T-cell (primary cell): ENCODE results near the gene SNAP25. TPM values are rescaled to one million over a fixed set of nuclear protein-coding genes. Genes with fewer than 3 reads are reported as not detected.

Experiments used
- ATAC-seq, 4 experiments: fragments of 200-7000 bp in 3 of 4; fragments of 150-1000 bp in 1 of 4; cut with Tn5 transposase; replicated peaks in 1 of 4; 1 replicate in 3 of 4; 2 replicates in 1 of 4; pipeline ENCODE4 v1.10.0; 2021; ENCODE audit warnings: moderate library complexity in 3 of 4, mild to moderate bottlenecking in 2 of 4, moderate number of reproducible peaks in 1 of 4
- CTCF ChIA-PET, 2 donors: fragments of 300-600 bp; sonication (Branson Sonifier 250); formaldehyde crosslinking; loops; one replicate each; lab custom pipeline; 2022; ENCODE audit warnings: antibody characterized with exemption in 2 of 2; lab: Charles Lee
- POLR2A ChIA-PET, 2 donors: fragments of 300-600 bp; sonication (Branson Sonifier 250); formaldehyde crosslinking; loops; one replicate each; lab custom pipeline; 2022; ENCODE audit warnings: antibody characterized with exemption in 2 of 2; lab: Charles Lee
- DNase-seq, 35 experiments: peaks; one replicate each; pipeline versions ENCODE4 v3.0.0 to v3.0.0-alpha.2; 2013 to 2023
- H3K27ac ChIP-seq: one replicate; pipeline ENCODE4 v1.5.1; 2013; ENCODE audit warnings: low read length
- H3K27me3 ChIP-seq, 2 experiments: replicated peaks in 1 of 2; 1 replicate in 1 of 2; 2 replicates in 1 of 2; pipeline versions ENCODE4 v1.6.1 to v1.7.0; 2013; ENCODE audit warnings: low read length in 1 of 2, mixed read lengths in 1 of 2; ENCODE audit not compliant: control insufficient read depth in 2 of 2, insufficient read depth in 2 of 2; ENCODE audit errors: extremely low read depth in 1 of 2
- H3K36me3 ChIP-seq, 2 donors: 1 replicate in 1 of 2; 2 replicates in 1 of 2; pipeline versions ENCODE4 v1.6.1 to v1.7.0; 2013; ENCODE audit warnings: low read length in 1 of 2; ENCODE audit not compliant: control insufficient read depth in 2 of 2, insufficient read depth in 1 of 2; ENCODE audit errors: extremely low read depth in 1 of 2
- H3K4me1 ChIP-seq, 2 experiments: 1 replicate in 1 of 2; 2 replicates in 1 of 2; pipeline versions ENCODE4 v1.6.1 to v1.7.0; 2013; ENCODE audit warnings: low read length in 2 of 2, mixed read lengths in 1 of 2; ENCODE audit not compliant: insufficient read depth in 2 of 2, control insufficient read depth in 1 of 2; ENCODE audit errors: extremely low read depth in 1 of 2
- H3K4me3 ChIP-seq, 2 donors: 1 replicate in 1 of 2; 2 replicates in 1 of 2; pipeline versions ENCODE4 v1.5.1 to v1.7.0; 2013; ENCODE audit warnings: mild to moderate bottlenecking in 2 of 2, low read length in 1 of 2, moderate library complexity in 1 of 2; ENCODE audit not compliant: control insufficient read depth in 1 of 2; ENCODE audit errors: extremely low read depth in 1 of 2
- H3K9me3 ChIP-seq: 2 replicates; pipeline ENCODE4 v1.7.0; 2013
- H3K27ac Mint-ChIP-seq, 2 donors: one replicate each; pipeline ENCODE4 v1.8.0; 2020 to 2021; ENCODE audit warnings: mild to moderate bottlenecking in 2 of 2, mixed read lengths in 2 of 2
- H3K27me3 Mint-ChIP-seq, 2 donors: one replicate each; pipeline ENCODE4 v1.8.0; 2021 to 2022; ENCODE audit warnings: mixed read lengths in 2 of 2
- H3K36me3 Mint-ChIP-seq: one replicate; pipeline ENCODE4 v1.8.0; 2021; ENCODE audit warnings: mixed read lengths
- H3K4me1 Mint-ChIP-seq, 3 donors: one replicate each; pipeline ENCODE4 v1.8.0; 2020 to 2022; ENCODE audit warnings: mixed read lengths in 3 of 3, mild to moderate bottlenecking in 1 of 3
- H3K4me3 Mint-ChIP-seq, 3 donors: one replicate each; pipeline ENCODE4 v1.8.0; 2020 to 2022; ENCODE audit warnings: mild to moderate bottlenecking in 3 of 3, mixed read lengths in 3 of 3, moderate library complexity in 3 of 3
- H3K9me3 Mint-ChIP-seq, 3 donors: one replicate each; pipeline ENCODE4 v1.8.0; 2020 to 2022; ENCODE audit warnings: mixed read lengths in 3 of 3
- WGBS: methylation state at CpG from one replicate; pipeline ENCODE4 v1.1.5; 2013; ENCODE audit warnings: missing lambda C conversion rate; ENCODE audit not compliant: insufficient coverage; 5-methylcytosine and 5-hydroxymethylcytosine counted together
- total RNA-seq, 35 experiments: library from RNA in 6 of 35; stranded (reverse) in 6 of 35; fragments of 120-200 nt in 1 of 35; gene quantifications; one replicate each; pipeline versions ENCODE4 v1.2.1 to v1.2.4 and lab custom pipeline; 2013 to 2026

SNAP25 gene
- total RNA-seq, 5 donors from 2014 or later (not counting 1 experiment from before 2014, with no cell fraction given): 0.18 TPM; not detected in 4

- ChIA-PET POLR2A (interaction anchor here in 1 of 2 donors (0.6 kb wide), 1 partner anchor 46 kb away, joined by 3 read pairs; no protein-coding TSS in a partner anchor), CTCF (no interaction called here)
- peaks cover 15 to 26% of the 10 kb centered on the region in 2 donors for H3K27me3 Mint-ChIP-seq
- Histone ChIP-seq H3K4me3 (no peak overlapping the region), H3K4me1 (peaks cover 9 to 10% of the 10 kb centered on the region in 2 experiments), H3K27me3 (no peaks in the 10 kb centered on the region), H3K27ac (no peak overlapping the region), H3K9me3 (no peaks in the 10 kb centered on the region), H3K36me3 (no peaks in the 10 kb centered on the region)
- H3K9me3 Mint-ChIP-seq: no peaks in the 10 kb centered on the region
- peaks cover 7 to 22% (median 13%) of the 10 kb centered on the region in 3 donors for H3K4me1 Mint-ChIP-seq
- no peak overlapping the region for H3K4me3 Mint-ChIP-seq
- ATAC-seq: peak in 2 of 4 experiments; percentile 46 to 57
- no peak overlapping the region for H3K27ac Mint-ChIP-seq
- WGBS: 40% methylated on average over 1 of the region's 3 CpGs
- no peaks in the 10 kb centered on the region for H3K36me3 Mint-ChIP-seq
- DNase-seq: peak in 1 of 35 experiments; percentile 10
These were observed 88.1 kb downstream of the SNAP25 start for GRCh38 chr20:10306440-10307358.

GRCh38 chr20:10307359-10307735, 88.7 kb downstream of the SNAP25 start:
- no peak for DNase-seq
- WGBS: no CpG with 5 or more reads among the region's 3 CpGs
- no peak overlapping the region for H3K27ac ChIP-seq
- Mint-ChIP-seq H3K9me3 (no peaks in the 10 kb centered on the region), H3K27ac (no peak overlapping the region), H3K4me3 (no peak overlapping the region), H3K4me1 (peaks cover 7 to 22% (median 13%) of the 10 kb centered on the region in 3 donors), H3K36me3 (no peaks in the 10 kb centered on the region), H3K27me3 (peaks cover 20 to 32% of the 10 kb centered on the region in 2 donors)
- POLR2A ChIA-PET: interaction anchor here in 1 of 2 donors (0.6 kb wide), 1 partner anchor 45 kb away, joined by 3 read pairs; no protein-coding TSS in a partner anchor
- H3K36me3 ChIP-seq: no peaks in the 10 kb centered on the region
- no peaks in the 10 kb centered on the region for H3K9me3 ChIP-seq
- CTCF ChIA-PET: no interaction called here
- no peaks in the 10 kb centered on the region for H3K27me3 ChIP-seq
- ATAC-seq: no peak
- H3K4me1 ChIP-seq: peaks cover 9 to 10% of the 10 kb centered on the region in 2 experiments
- H3K4me3 ChIP-seq: no peak overlapping the region

- ChIA-PET CTCF (no interaction called here), POLR2A (no interaction called here)
- Mint-ChIP-seq H3K27me3 (peaks cover 22 to 32% of the 10 kb centered on the region in 2 donors), H3K4me3 (no peak overlapping the region), H3K27ac (no peak overlapping the region), H3K4me1 (peaks cover 7 to 22% (median 13%) of the 10 kb centered on the region in 3 donors), H3K36me3 (no peaks in the 10 kb centered on the region), H3K9me3 (no peaks in the 10 kb centered on the region)
- Histone ChIP-seq H3K9me3 (no peaks in the 10 kb centered on the region), H3K4me3 (no peak overlapping the region), H3K36me3 (no peaks in the 10 kb centered on the region), H3K4me1 (peaks cover 9 to 10% of the 10 kb centered on the region in 2 experiments), H3K27ac (no peak overlapping the region), H3K27me3 (peaks cover 0 to 2% of the 10 kb centered on the region in 2 experiments)
- 71% methylated on average over 2 of the region's 2 CpGs for whole genome bisulfite sequencing
- no peak for ATAC-seq
- no peak for DNase-seq
These were observed 90.0 kb downstream of the SNAP25 start for GRCh38 chr20:10308652-10309051.

GRCh38 chr20:10309326-10309725, 90.7 kb downstream of the SNAP25 start:
- WGBS: no CpG with 5 or more reads among the region's 2 CpGs
- peaks cover 0 to 2% of the 10 kb centered on the region in 2 experiments for H3K27me3 ChIP-seq
- no peak for DNase-seq
- peaks cover 7 to 22% (median 13%) of the 10 kb centered on the region in 3 donors for H3K4me1 Mint-ChIP-seq
- ATAC-seq: no peak
- no peak overlapping the region for H3K27ac Mint-ChIP-seq
- peaks cover 23 to 32% of the 10 kb centered on the region in 2 donors for H3K27me3 Mint-ChIP-seq
- no peak overlapping the region for H3K4me3 Mint-ChIP-seq
- H3K27ac ChIP-seq: no peak overlapping the region
- no peak overlapping the region for H3K4me3 ChIP-seq
- H3K9me3 ChIP-seq: no peaks in the 10 kb centered on the region
- ChIA-PET CTCF (no interaction called here), POLR2A (no interaction called here)
- H3K9me3 Mint-ChIP-seq: no peaks in the 10 kb centered on the region
- H3K4me1 ChIP-seq: peaks cover 9 to 10% of the 10 kb centered on the region in 2 experiments
- no peaks in the 10 kb centered on the region for H3K36me3 Mint-ChIP-seq
- no peaks in the 10 kb centered on the region for H3K36me3 ChIP-seq

- H3K4me3 Mint-ChIP-seq: no peak overlapping the region
- no CpG with 5 or more reads among the region's 1 CpG for WGBS
- POLR2A ChIA-PET: no interaction called here
- ATAC-seq: no peak
- H3K4me1 ChIP-seq: peaks cover 3 to 5% of the 10 kb centered on the region in 2 experiments
- no peak overlapping the region for H3K4me3 ChIP-seq
- no peak overlapping the region for H3K27ac ChIP-seq
- no peaks in the 10 kb centered on the region for H3K36me3 ChIP-seq
- no peak overlapping the region for H3K27ac Mint-ChIP-seq
- CTCF ChIA-PET: no interaction called here
- H3K9me3 ChIP-seq: no peaks in the 10 kb centered on the region
- DNase-seq: no peak
- H3K27me3 Mint-ChIP-seq: peaks cover 21 to 26% of the 10 kb centered on the region in 2 donors
- H3K9me3 Mint-ChIP-seq: peaks cover 0 to 7% (median 3%) of the 10 kb centered on the region in 3 donors
- H3K27me3 ChIP-seq: peaks cover 0 to 4% of the 10 kb centered on the region in 2 experiments
- H3K36me3 Mint-ChIP-seq: no peaks in the 10 kb centered on the region
- H3K4me1 Mint-ChIP-seq: peaks cover 0 to 10% (median 5%) of the 10 kb centered on the region in 3 donors
These were observed 93.5 kb downstream of the SNAP25 start for GRCh38 chr20:10312111-10312510.

GRCh38 chr20:10313215-10313614, 94.6 kb downstream of the SNAP25 start:
- Mint-ChIP-seq H3K36me3 (no peaks in the 10 kb centered on the region), H3K9me3 (peaks cover 0 to 9% (median 5%) of the 10 kb centered on the region in 3 donors), H3K4me3 (no peak overlapping the region), H3K27me3 (peaks cover 21 to 26% of the 10 kb centered on the region in 2 donors), H3K27ac (no peak overlapping the region), H3K4me1 (peaks cover 0 to 2% (median 0%) of the 10 kb centered on the region in 3 donors)
- Histone ChIP-seq H3K4me3 (no peak overlapping the region), H3K4me1 (no peaks in the 10 kb centered on the region), H3K27ac (no peak overlapping the region), H3K36me3 (no peaks in the 10 kb centered on the region), H3K27me3 (peaks cover 0 to 4% of the 10 kb centered on the region in 2 experiments), H3K9me3 (no peaks in the 10 kb centered on the region)
- no peak for DNase-seq
- CTCF ChIA-PET: no interaction called here
- POLR2A ChIA-PET: no interaction called here
- no peak for ATAC-seq
